Gastrocnemius medialis (tissue), 4 donors: ENCODE data around the gene PBX3.

Experiments
- CTCF ChIP-seq, 5 experiments: fragments of 450-650 bp in 3 of 5; fragments of 200-600 bp in 2 of 5; sonication (generic) in 2 of 5; IDR thresholded peaks in 4 of 5; conservative IDR thresholded peaks in 1 of 5; 1 replicate in 4 of 5; 2 replicates in 1 of 5; pipeline ENCODE4 v1.5.1; 2016 to 2019; ENCODE audit warnings: antibody characterized with exemption in 5 of 5, mild to moderate bottlenecking in 3 of 5, moderate library complexity in 3 of 5
- POLR2A ChIP-seq, 2 donors: fragments of 450-650 bp; IDR thresholded peaks; one replicate each; pipeline ENCODE4 v1.6.1; 2017; ENCODE audit warnings: antibody characterized with exemption in 2 of 2, mild to moderate bottlenecking in 2 of 2, moderate library complexity in 2 of 2

GRCh38 chr9:125749287-125749935, 2.2 kb downstream of the PBX3 start:
- no peak for TF ChIP-seq POLR2A (IDR thresholded peaks at IDR 0.05)
- TF ChIP-seq CTCF (IDR thresholded peaks at IDR 0.05 in 4 of 5, conservative IDR thresholded peaks at IDR 0.05 in 1 of 5) = no peak
